ENCODE results near the gene SDCBP2. TPM values are rescaled to one million over a fixed set of nuclear protein-coding genes. Genes with fewer than 3 reads are reported as not detected.

SDCBP2 gene
- total and polyA plus RNA-seq, 4 donors: 4.1 to 20.1 (median 14.3) TPM

GRCh38 chr20:1308067-1308701, 20.8 kb downstream of the SDCBP2 start:
- peaks cover 71% of the 10 kb centered on the region for H3K36me3 ChIP-seq (ENCODE audit: control insufficient read depth, insufficient read depth, low read length)
- DNase-seq (ENCODE audit: low read depth in 4 of 6, low spot score in 6 of 6): no peak
- 89% methylated on average over 8 of the region's 13 CpGs for WGBS (ENCODE audit: insufficient coverage)

GRCh38 chr20:1307571-1307971, 21.4 kb downstream of the SDCBP2 start:
- Histone ChIP-seq H3K4me1 (ENCODE audit: control insufficient read depth, insufficient read depth, low read length) (peaks cover 35% of the 10 kb centered on the region), H3K9me3 (ENCODE audit: control insufficient read depth, insufficient read depth, low read length) (no peaks in the 10 kb centered on the region), H3K4me3 (ENCODE audit: low read depth, low read length) (no peak overlapping the region), H3K27me3 (ENCODE audit: control insufficient read depth, insufficient read depth, low read length) (no peaks in the 10 kb centered on the region), H3K27ac (ENCODE audit: low read depth, low read length) (no peak overlapping the region), H3K36me3 (ENCODE audit: control insufficient read depth, insufficient read depth, low read length) (peaks cover 73% of the 10 kb centered on the region)
- no peak for DNase-seq (ENCODE audit: low read depth in 4 of 6, low spot score in 6 of 6)
- WGBS (ENCODE audit: insufficient coverage): 92% methylated on average over 10 of the region's 13 CpGs

More at GRCh38 chr20:1308067-1308701, 20.8 kb downstream of the SDCBP2 start:
- Histone ChIP-seq H3K4me1 (ENCODE audit: control insufficient read depth, insufficient read depth, low read length) (peaks cover 41% of the 10 kb centered on the region), H3K27ac (ENCODE audit: low read depth, low read length) (no peak overlapping the region), H3K9me3 (ENCODE audit: control insufficient read depth, insufficient read depth, low read length) (no peaks in the 10 kb centered on the region), H3K27me3 (ENCODE audit: control insufficient read depth, insufficient read depth, low read length) (no peaks in the 10 kb centered on the region), H3K4me3 (ENCODE audit: low read depth, low read length) (no peak overlapping the region)

- Histone ChIP-seq H3K27me3 (ENCODE audit: control insufficient read depth, insufficient read depth, low read length) (no peaks in the 10 kb centered on the region), H3K9me3 (ENCODE audit: control insufficient read depth, insufficient read depth, low read length) (no peaks in the 10 kb centered on the region), H3K27ac (ENCODE audit: low read depth, low read length) (no peak overlapping the region), H3K4me3 (ENCODE audit: low read depth, low read length) (no peak overlapping the region), H3K36me3 (ENCODE audit: control insufficient read depth, insufficient read depth, low read length) (peaks cover 69% of the 10 kb centered on the region), H3K4me1 (ENCODE audit: control insufficient read depth, insufficient read depth, low read length) (peaks cover 31% of the 10 kb centered on the region)
- DNase-seq (ENCODE audit: low read depth in 4 of 6, low spot score in 6 of 6): no peak
- 95% methylated on average over 10 of the region's 10 CpGs for WGBS (ENCODE audit: insufficient coverage)
These were observed 21.8 kb downstream of the SDCBP2 start for GRCh38 chr20:1307171-1307570.

- Histone ChIP-seq H3K36me3 (ENCODE audit: control insufficient read depth, insufficient read depth, low read length) (peaks cover 67% of the 10 kb centered on the region), H3K4me1 (ENCODE audit: control insufficient read depth, insufficient read depth, low read length) (peaks cover 30% of the 10 kb centered on the region), H3K27me3 (ENCODE audit: control insufficient read depth, insufficient read depth, low read length) (no peaks in the 10 kb centered on the region), H3K9me3 (ENCODE audit: control insufficient read depth, insufficient read depth, low read length) (no peaks in the 10 kb centered on the region), H3K27ac (ENCODE audit: low read depth, low read length) (no peak overlapping the region), H3K4me3 (ENCODE audit: low read depth, low read length) (no peak overlapping the region)
- DNase-seq (ENCODE audit: low read depth in 4 of 6, low spot score in 6 of 6): no peak
- WGBS (ENCODE audit: insufficient coverage): 86% methylated on average over 14 of the region's 14 CpGs
These were observed 22.4 kb downstream of the SDCBP2 start for GRCh38 chr20:1306316-1307135.

DNA sequence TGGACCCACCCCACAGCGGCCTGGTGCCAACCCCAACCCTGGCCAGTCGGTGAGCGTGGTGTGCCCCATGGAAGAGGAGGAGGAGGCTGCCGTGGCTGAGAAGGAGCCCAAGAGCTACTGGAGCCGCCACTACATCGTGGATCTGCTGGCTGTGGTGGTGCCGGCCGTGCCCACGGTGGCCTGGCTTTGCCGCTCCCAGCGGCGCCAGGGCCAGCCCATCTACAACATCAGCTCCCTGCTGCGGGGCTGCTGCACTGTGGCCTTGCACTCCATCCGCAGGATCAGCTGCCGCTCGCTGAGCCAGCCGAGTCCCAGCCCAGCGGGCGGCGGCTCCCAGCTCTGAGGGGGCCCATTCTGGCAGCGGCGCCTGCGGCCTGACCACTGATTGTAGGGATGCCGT, 23.2 kb downstream of the SDCBP2 start:
- peaks cover 25% of the 10 kb centered on the region for H3K4me1 ChIP-seq (ENCODE audit: control insufficient read depth, insufficient read depth, low read length)
- H3K4me3 ChIP-seq (ENCODE audit: low read depth, low read length): no peak overlapping the region
- no peaks in the 10 kb centered on the region for H3K27me3 ChIP-seq (ENCODE audit: control insufficient read depth, insufficient read depth, low read length)
- peaks cover 71% of the 10 kb centered on the region for H3K36me3 ChIP-seq (ENCODE audit: control insufficient read depth, insufficient read depth, low read length)
- DNase-seq (ENCODE audit: low read depth in 4 of 6, low spot score in 6 of 6): no peak
- WGBS (ENCODE audit: insufficient coverage): 82% methylated on average over 19 of the region's 24 CpGs
- no peak overlapping the region for H3K27ac ChIP-seq (ENCODE audit: low read depth, low read length)
- no peaks in the 10 kb centered on the region for H3K9me3 ChIP-seq (ENCODE audit: control insufficient read depth, insufficient read depth, low read length)

- Histone ChIP-seq H3K9me3 (ENCODE audit: control insufficient read depth, insufficient read depth, low read length) (no peaks in the 10 kb centered on the region), H3K27ac (ENCODE audit: low read depth, low read length) (no peak overlapping the region), H3K4me1 (ENCODE audit: control insufficient read depth, insufficient read depth, low read length) (peaks cover 17% of the 10 kb centered on the region), H3K4me3 (ENCODE audit: low read depth, low read length) (no peak overlapping the region), H3K27me3 (ENCODE audit: control insufficient read depth, insufficient read depth, low read length) (no peaks in the 10 kb centered on the region), H3K36me3 (ENCODE audit: control insufficient read depth, insufficient read depth, low read length) (peaks cover 74% of the 10 kb centered on the region)
- peak in 1 of 6 donors; percentile 54 for DNase-seq (ENCODE audit: low read depth in 4 of 6, low spot score in 6 of 6)
- 68% methylated on average over 29 of the region's 31 CpGs for WGBS (ENCODE audit: insufficient coverage)
These were observed 24.0 kb downstream of the SDCBP2 start for GRCh38 chr20:1304710-1305515.

GRCh38 chr20:1302685-1303541, 26.0 kb downstream of the SDCBP2 start:
- no peak overlapping the region for H3K27ac ChIP-seq (ENCODE audit: low read depth, low read length)

DNA sequence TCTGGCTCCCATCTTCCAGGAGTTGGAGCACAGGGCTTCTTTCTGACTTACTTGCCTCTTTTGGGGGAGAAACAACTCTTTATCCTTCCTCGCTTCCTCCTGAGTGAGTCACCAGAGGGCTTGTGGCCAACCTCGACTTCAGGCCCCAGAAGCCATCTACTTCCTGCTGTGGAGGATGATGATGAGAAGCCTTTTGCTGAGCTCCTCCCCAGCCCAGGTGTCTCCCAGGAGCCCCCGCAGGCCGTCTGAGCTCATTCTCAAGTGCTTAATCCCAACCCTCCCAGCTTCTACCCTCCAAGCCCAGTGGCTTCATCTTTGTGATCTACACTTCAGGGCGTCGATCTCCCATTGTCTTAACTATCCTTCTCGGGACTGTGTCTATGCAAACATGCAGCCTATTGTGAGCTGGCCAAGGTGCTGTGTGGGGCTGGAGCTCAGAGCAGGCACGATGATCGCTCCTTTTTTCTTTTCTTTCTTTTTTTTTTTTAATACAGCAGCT, 27.9 kb downstream of the SDCBP2 start:
- 37% methylated on average over 6 of the region's 9 CpGs for WGBS (ENCODE audit: insufficient coverage)
- Histone ChIP-seq H3K4me3 (ENCODE audit: low read depth, low read length) (no peak overlapping the region), H3K36me3 (ENCODE audit: control insufficient read depth, insufficient read depth, low read length) (peaks cover 68% of the 10 kb centered on the region), H3K9me3 (ENCODE audit: control insufficient read depth, insufficient read depth, low read length) (no peaks in the 10 kb centered on the region), H3K27ac (ENCODE audit: low read depth, low read length) (no peak overlapping the region), H3K4me1 (ENCODE audit: control insufficient read depth, insufficient read depth, low read length) (no peaks in the 10 kb centered on the region), H3K27me3 (ENCODE audit: control insufficient read depth, insufficient read depth, low read length) (no peaks in the 10 kb centered on the region)
- DNase-seq (ENCODE audit: low read depth in 4 of 6, low spot score in 6 of 6): no peak

More at GRCh38 chr20:1302685-1303541, 26.0 kb downstream of the SDCBP2 start:
- no peaks in the 10 kb centered on the region for H3K27me3 ChIP-seq (ENCODE audit: control insufficient read depth, insufficient read depth, low read length)
- peaks cover 72% of the 10 kb centered on the region for H3K36me3 ChIP-seq (ENCODE audit: control insufficient read depth, insufficient read depth, low read length)
- DNase-seq (ENCODE audit: low read depth in 4 of 6, low spot score in 6 of 6): no peak
- 86% methylated on average over 10 of the region's 12 CpGs for WGBS (ENCODE audit: insufficient coverage)
- no peaks in the 10 kb centered on the region for H3K9me3 ChIP-seq (ENCODE audit: control insufficient read depth, insufficient read depth, low read length)
- H3K4me1 ChIP-seq (ENCODE audit: control insufficient read depth, insufficient read depth, low read length): no peaks in the 10 kb centered on the region
- H3K4me3 ChIP-seq (ENCODE audit: low read depth, low read length): no peak overlapping the region

Data from spinal cord (tissue), 10 donors.